DND-41 (cell line): ENCODE measurements around the gene NPEPPS.

Experiments
- ATAC-seq: fragments of 200-7000 bp; cut with Tn5 transposase; 3 replicates; pipeline ENCODE4 v1.9.1; 2021; ENCODE audit warnings: low read depth; ENCODE audit not compliant: insufficient read depth
- DNase-seq: peaks from one replicate; pipeline ENCODE4 v3.0.0-alpha.2; 2020
- H2AFZ ChIP-seq: 2 replicates; pipeline ENCODE4 v1.6.0; 2012; ENCODE audit warnings: low read depth, low read length
- H3K27ac ChIP-seq: 2 replicates; pipeline ENCODE4 v1.5.1; 2012; ENCODE audit warnings: low read length, inconsistent platforms
- H3K27me3 ChIP-seq: fragments of 200-600 bp; sonication (generic); 2 replicates; pipeline ENCODE4 v1.6.0; 2012; ENCODE audit warnings: low read length, mild to moderate bottlenecking, inconsistent platforms; ENCODE audit not compliant: insufficient read depth, poor library complexity
- H3K36me3 ChIP-seq: 2 replicates; pipeline ENCODE4 v1.5.1; 2012; ENCODE audit warnings: low read length, inconsistent platforms; ENCODE audit not compliant: insufficient read depth
- H3K4me1 ChIP-seq: 2 replicates; pipeline ENCODE4 v1.5.1; 2012; ENCODE audit warnings: mild to moderate bottlenecking, low read length; ENCODE audit not compliant: insufficient read depth
- H3K4me2 ChIP-seq: 2 replicates; pipeline ENCODE4 v1.6.0; 2012; ENCODE audit warnings: mild to moderate bottlenecking, moderate library complexity, low read length, inconsistent platforms; ENCODE audit not compliant: insufficient read depth
- H3K4me3 ChIP-seq, 2 experiments: fragments of 200-600 bp in 1 of 2; shearing (Covaris generic) in 1 of 2; 2 replicates each; pipeline ENCODE4 v1.5.1; 2012 to 2016; ENCODE audit warnings: inconsistent platforms in 2 of 2, low read length in 2 of 2, mild to moderate bottlenecking in 2 of 2, low read depth in 1 of 2, moderate library complexity in 1 of 2
- H3K79me2 ChIP-seq: 2 replicates; pipeline ENCODE4 v1.6.0; 2012; ENCODE audit warnings: low read length, inconsistent platforms; ENCODE audit not compliant: insufficient read depth
- H3K9ac ChIP-seq: 2 replicates; pipeline ENCODE4 v1.6.0; 2012; ENCODE audit warnings: low read depth, mild to moderate bottlenecking, inconsistent platforms, low read length, moderate library complexity
- H3K9me3 ChIP-seq: 2 replicates; pipeline ENCODE4 v1.5.1; 2012; ENCODE audit warnings: low read length, moderate library complexity, mild to moderate bottlenecking, inconsistent platforms; ENCODE audit not compliant: insufficient read depth, severe bottlenecking
- H4K20me1 ChIP-seq: 2 replicates; pipeline ENCODE4 v1.6.0; 2012; ENCODE audit warnings: low read length; ENCODE audit not compliant: insufficient read depth
- CTCF ChIP-seq: IDR thresholded peaks from 2 replicates; pipeline ENCODE4 v1.5.1; 2012; ENCODE audit warnings: borderline replicate concordance, low read length, moderate library complexity, mild to moderate bottlenecking; ENCODE audit not compliant: poor library complexity, severe bottlenecking; ENCODE audit errors: extremely low read depth
- EZH2 ChIP-seq: IDR thresholded peaks from 3 replicates; pipeline ENCODE4 v1.6.1; 2012; ENCODE audit warnings: borderline replicate concordance, low read depth, mild to moderate bottlenecking, moderate library complexity, low read length, inconsistent platforms; ENCODE audit not compliant: severe bottlenecking

NPEPPS gene

GRCh38 chr17:47604598-47604927, 73.7 kb downstream of the NPEPPS start:
- H2AFZ ChIP-seq = no peak overlapping the region
- no peaks in the 10 kb centered on the region for H3K4me1 ChIP-seq
- H3K9me3 ChIP-seq = no peaks in the 10 kb centered on the region
- DNase-seq = no peak
- no peaks in the 10 kb centered on the region for H3K79me2 ChIP-seq
- no peak overlapping the region for H3K4me3 ChIP-seq
- no peaks in the 10 kb centered on the region for H4K20me1 ChIP-seq
- no peak overlapping the region for H3K27ac ChIP-seq
- no peak for ATAC-seq
- TF ChIP-seq CTCF = no peak
- TF ChIP-seq EZH2 = no peak
- peaks cover 88% of the 10 kb centered on the region for H3K36me3 ChIP-seq
- no peak overlapping the region for H3K9ac ChIP-seq
- no peaks in the 10 kb centered on the region for H3K27me3 ChIP-seq
- no peak overlapping the region for H3K4me2 ChIP-seq

GRCh38 chr17:47605011-47605410, 74.1 kb downstream of the NPEPPS start:
- no peak for TF ChIP-seq EZH2
- TF ChIP-seq CTCF = no peak
- no peaks in the 10 kb centered on the region for H3K79me2 ChIP-seq
- no peaks in the 10 kb centered on the region for H3K9me3 ChIP-seq
- no peaks in the 10 kb centered on the region for H3K27me3 ChIP-seq
- H4K20me1 ChIP-seq = no peaks in the 10 kb centered on the region
- no peaks in the 10 kb centered on the region for H3K4me1 ChIP-seq
- peaks cover 83% of the 10 kb centered on the region for H3K36me3 ChIP-seq
- H3K9ac ChIP-seq = no peak overlapping the region
- no peak for DNase-seq
- no peak overlapping the region for H3K27ac ChIP-seq
- no peak overlapping the region for H3K4me3 ChIP-seq
- no peak overlapping the region for H3K4me2 ChIP-seq
- no peak overlapping the region for H2AFZ ChIP-seq
- no peak for ATAC-seq

- no peak overlapping the region for H3K4me3 ChIP-seq
- H3K4me2 ChIP-seq = no peak overlapping the region
- no peak overlapping the region for H3K9ac ChIP-seq
- H3K4me1 ChIP-seq = no peaks in the 10 kb centered on the region
- no peak for DNase-seq
- no peaks in the 10 kb centered on the region for H4K20me1 ChIP-seq
- TF ChIP-seq EZH2 (no peak), CTCF (no peak)
- no peak overlapping the region for H2AFZ ChIP-seq
- H3K79me2 ChIP-seq = no peaks in the 10 kb centered on the region
- no peaks in the 10 kb centered on the region for H3K27me3 ChIP-seq
- H3K27ac ChIP-seq = no peak overlapping the region
- H3K36me3 ChIP-seq = peaks cover 78% of the 10 kb centered on the region
- H3K9me3 ChIP-seq = no peaks in the 10 kb centered on the region
- ATAC-seq = no peak
Observed at GRCh38 chr17:47607481-47607880, 76.6 kb downstream of the NPEPPS start.
